GM19395 (cell line): Measurements from ENCODE around the gene RBM20.
A peak's percentile ranks its signal among the peaks of the same experiment; 100 is the strongest.

Experiments
- ATAC-seq: cut with Tn5 transposase; IDR thresholded peaks from one replicate; pipeline ENCODE4 v1.9.1; 2021; ENCODE audit warnings: mild to moderate bottlenecking, moderate library complexity; ENCODE audit not compliant: unreplicated experiment

Gene RBM20

GRCh38 chr10:110671788-110672579 is 27.8 kb downstream of the RBM20 start:
- ATAC-seq, result peak; percentile 100

- peak; percentile 41 for ATAC-seq
Measured at GRCh38 chr10:110672580-110672919, 28.4 kb downstream of the RBM20 start.

GRCh38 chr10:110676016-110676415 is 31.9 kb downstream of the RBM20 start:
- no peak for ATAC-seq

GRCh38 chr10:110679486-110680272 is 35.5 kb downstream of the RBM20 start:
- no peak for ATAC-seq

GRCh38 chr10:110680273-110681020 is 36.3 kb downstream of the RBM20 start:
- ATAC-seq, result no peak

GRCh38 chr10:110681023-110681681 is 37.0 kb downstream of the RBM20 start:
- no peak for ATAC-seq

GRCh38 chr10:110682348-110682747 is 38.2 kb downstream of the RBM20 start:
- ATAC-seq, result no peak

- no peak for ATAC-seq
Measured at GRCh38 chr10:110684800-110685446, 40.8 kb downstream of the RBM20 start.

GRCh38 chr10:110686047-110686446 is 41.9 kb downstream of the RBM20 start:
- no peak for ATAC-seq

GRCh38 chr10:110686949-110687348 is 42.8 kb downstream of the RBM20 start:
- ATAC-seq, result no peak

- no peak for ATAC-seq
Measured at GRCh38 chr10:110687400-110687799, 43.3 kb downstream of the RBM20 start.

GRCh38 chr10:110691139-110691538 is 47.0 kb downstream of the RBM20 start:
- no peak for ATAC-seq

- no peak for ATAC-seq
Measured at GRCh38 chr10:110694263-110694662, 50.1 kb downstream of the RBM20 start.

- ATAC-seq, result no peak
Measured at GRCh38 chr10:110694820-110695538, 50.8 kb downstream of the RBM20 start.

GRCh38 chr10:110695539-110695886 is 51.4 kb downstream of the RBM20 start:
- no peak for ATAC-seq

- ATAC-seq, result no peak
Measured at GRCh38 chr10:110696436-110696835, 52.3 kb downstream of the RBM20 start.

- no peak for ATAC-seq
Measured at GRCh38 chr10:110698340-110698739, 54.2 kb downstream of the RBM20 start.

- ATAC-seq, result no peak
Measured at GRCh38 chr10:110698782-110699201, 54.7 kb downstream of the RBM20 start.

GRCh38 chr10:110699859-110700468 is 55.8 kb downstream of the RBM20 start:
- ATAC-seq, result no peak
